Gastrocnemius medialis (tissue), 4 donors: ENCODE measurements around the gene VWA3A. TPM values are rescaled to one million over a fixed set of nuclear protein-coding genes. Genes with fewer than 3 reads are reported as not detected.

Experiments
- ATAC-seq, 2 donors: fragments of 150-250 bp; one replicate each; pipeline ENCODE4 v1.9.1; 2016
- DNase-seq, 2 donors: peaks; one replicate each; pipeline ENCODE4 v3.0.0-alpha.2; 2019
- H3K27ac ChIP-seq, 4 donors: fragments of 200-600 bp; sonication (generic); 1 replicate in 1 of 4; 2 replicates in 3 of 4; pipeline ENCODE4 v1.5.1; 2016 to 2018; ENCODE audit warnings: mild to moderate bottlenecking in 2 of 4, moderate library complexity in 1 of 4
- H3K27me3 ChIP-seq, 3 donors: fragments of 200-600 bp; sonication (generic) in 2 of 3; 1 replicate in 1 of 3; 2 replicates in 2 of 3; pipeline versions ENCODE4 v1.5.1 to v1.6.0; 2016 to 2019; ENCODE audit warnings: mild to moderate bottlenecking in 1 of 3, moderate library complexity in 1 of 3
- H3K36me3 ChIP-seq, 2 donors: fragments of 200-600 bp; sonication (generic) in 1 of 2; one replicate each; pipeline ENCODE4 v1.5.1; 2017 to 2018
- H3K4me1 ChIP-seq, 2 donors: fragments of 200-600 bp; sonication (generic) in 1 of 2; one replicate each; pipeline ENCODE4 v1.5.1; 2016 to 2017; ENCODE audit warnings: mild to moderate bottlenecking in 2 of 2
- H3K4me3 ChIP-seq, 4 donors: fragments of 200-600 bp; sonication (generic) in 3 of 4; 1 replicate in 1 of 4; 2 replicates in 3 of 4; pipeline ENCODE4 v1.5.1; 2016 to 2019; ENCODE audit warnings: mild to moderate bottlenecking in 2 of 4
- H3K9me3 ChIP-seq, 3 donors: fragments of 200-600 bp; sonication (generic) in 2 of 3; 1 replicate in 1 of 3; 2 replicates in 2 of 3; pipeline ENCODE4 v1.5.1; 2016 to 2019
- CTCF ChIP-seq, 5 experiments: fragments of 450-650 bp in 3 of 5; fragments of 200-600 bp in 2 of 5; sonication (generic) in 2 of 5; IDR thresholded peaks in 4 of 5; conservative IDR thresholded peaks in 1 of 5; 1 replicate in 4 of 5; 2 replicates in 1 of 5; pipeline ENCODE4 v1.5.1; 2016 to 2019; ENCODE audit warnings: antibody characterized with exemption in 5 of 5, mild to moderate bottlenecking in 3 of 5, moderate library complexity in 3 of 5
- POLR2A ChIP-seq, 2 donors: fragments of 450-650 bp; IDR thresholded peaks; one replicate each; pipeline ENCODE4 v1.6.1; 2017; ENCODE audit warnings: antibody characterized with exemption in 2 of 2, mild to moderate bottlenecking in 2 of 2, moderate library complexity in 2 of 2
- in situ Hi-C, 4 donors: fragments of 200-750 bp; cut with MboI; loops; one replicate each; pipeline versions ENCODE4 v1.15.0 to v1.8.0; 2017; ENCODE audit warnings: low sequenced_read_pairs in 4 of 4
- intact Hi-C: fragments of 100-400 bp; cut with DNase I; formaldehyde crosslinking; loops from one replicate; pipeline ENCODE4 v1.15.1; 2023; ENCODE audit warnings: low total_unique reads
- total RNA-seq, 4 donors: library from RNA; depleted of rRNA; stranded (reverse); fragments of >200 nt; gene quantifications; one replicate each; pipeline versions ENCODE4 v1.1.0 to v1.2.3, GENCODE V29; 2016

The VWA3A gene
- total RNA-seq, 4 donors from 2014 or later, result not detected

GRCh38 chr16:22161999-22162655 is 69.8 kb downstream of the VWA3A start, which contains the start of gene SDR42E2:
SDR42E2 (plus strand) TSS chr16:22162506; CDS start chr16:22165583, 3,077 bp downstream.
- TF ChIP-seq CTCF (IDR thresholded peaks at IDR 0.05 in 4 of 5, conservative IDR thresholded peaks at IDR 0.05 in 1 of 5) (no peak), POLR2A (IDR thresholded peaks at IDR 0.05) (no peak)
- peak within 1 kb of the TSS in 1 of 4 donors; percentile 21 for H3K4me3 ChIP-seq
- no peaks in the 10 kb centered on the region for H3K9me3 ChIP-seq
- in situ Hi-C loops, result no loop called here
- DNase-seq (no peak), ATAC-seq (no peak)
- H3K4me1 ChIP-seq, result no peaks in the 10 kb centered on the region
- H3K27me3 ChIP-seq, result peaks cover 14 to 21% (median 15%) of the 10 kb centered on the region in 3 donors
- H3K27ac ChIP-seq, result no peak within 1 kb of the TSS
- intact Hi-C loops, result no loop called here
- no peaks in the 10 kb centered on the region for H3K36me3 ChIP-seq

- no peak for DNase-seq
These were observed 70.3 kb downstream of the VWA3A start for GRCh38 chr16:22162656-22163009.

GRCh38 chr16:22163806-22164205 is 71.5 kb downstream of the VWA3A start:
- no peak overlapping the region for H3K4me3 ChIP-seq
- DNase-seq (no peak), ATAC-seq (no peak)
- TF ChIP-seq CTCF (IDR thresholded peaks at IDR 0.05 in 4 of 5, conservative IDR thresholded peaks at IDR 0.05 in 1 of 5), result no peak
- no peak for TF ChIP-seq POLR2A (IDR thresholded peaks at IDR 0.05)
- intact Hi-C loops, result no loop called here
- peaks cover 14 to 21% (median 15%) of the 10 kb centered on the region in 3 donors for H3K27me3 ChIP-seq
- H3K9me3 ChIP-seq, result no peaks in the 10 kb centered on the region
- no peaks in the 10 kb centered on the region for H3K4me1 ChIP-seq
- H3K27ac ChIP-seq, result no peak overlapping the region
- H3K36me3 ChIP-seq, result no peaks in the 10 kb centered on the region
- in situ Hi-C loops, result no loop called here

More at GRCh38 chr16:22162656-22163009, 70.3 kb downstream of the VWA3A start:
- Histone ChIP-seq H3K27me3 (peaks cover 14 to 21% (median 15%) of the 10 kb centered on the region in 3 donors), H3K4me1 (no peaks in the 10 kb centered on the region), H3K27ac (no peak overlapping the region), H3K9me3 (no peaks in the 10 kb centered on the region), H3K4me3 (peak overlapping the region in 1 of 4 donors; percentile 21), H3K36me3 (no peaks in the 10 kb centered on the region)
- no peak for ATAC-seq
- in situ Hi-C loops (no loop called here), intact Hi-C loops (no loop called here)
- TF ChIP-seq POLR2A (IDR thresholded peaks at IDR 0.05) (no peak), CTCF (IDR thresholded peaks at IDR 0.05 in 4 of 5, conservative IDR thresholded peaks at IDR 0.05 in 1 of 5) (no peak)

- intact Hi-C loops, result no loop called here
- no peaks in the 10 kb centered on the region for H3K9me3 ChIP-seq
- DNase-seq, result no peak
- H3K27ac ChIP-seq, result no peak overlapping the region
- in situ Hi-C loops, result no loop called here
- H3K27me3 ChIP-seq, result peaks cover 14 to 21% (median 15%) of the 10 kb centered on the region in 3 donors
- no peak for TF ChIP-seq CTCF (IDR thresholded peaks at IDR 0.05 in 4 of 5, conservative IDR thresholded peaks at IDR 0.05 in 1 of 5)
- TF ChIP-seq POLR2A (IDR thresholded peaks at IDR 0.05), result no peak
- no peaks in the 10 kb centered on the region for H3K36me3 ChIP-seq
- ATAC-seq, result no peak
- H3K4me3 ChIP-seq, result no peak overlapping the region
- no peaks in the 10 kb centered on the region for H3K4me1 ChIP-seq
These were observed 72.1 kb downstream of the VWA3A start for GRCh38 chr16:22164482-22164881.
